Measurements from ENCODE around the gene BTBD10.

DNA sequence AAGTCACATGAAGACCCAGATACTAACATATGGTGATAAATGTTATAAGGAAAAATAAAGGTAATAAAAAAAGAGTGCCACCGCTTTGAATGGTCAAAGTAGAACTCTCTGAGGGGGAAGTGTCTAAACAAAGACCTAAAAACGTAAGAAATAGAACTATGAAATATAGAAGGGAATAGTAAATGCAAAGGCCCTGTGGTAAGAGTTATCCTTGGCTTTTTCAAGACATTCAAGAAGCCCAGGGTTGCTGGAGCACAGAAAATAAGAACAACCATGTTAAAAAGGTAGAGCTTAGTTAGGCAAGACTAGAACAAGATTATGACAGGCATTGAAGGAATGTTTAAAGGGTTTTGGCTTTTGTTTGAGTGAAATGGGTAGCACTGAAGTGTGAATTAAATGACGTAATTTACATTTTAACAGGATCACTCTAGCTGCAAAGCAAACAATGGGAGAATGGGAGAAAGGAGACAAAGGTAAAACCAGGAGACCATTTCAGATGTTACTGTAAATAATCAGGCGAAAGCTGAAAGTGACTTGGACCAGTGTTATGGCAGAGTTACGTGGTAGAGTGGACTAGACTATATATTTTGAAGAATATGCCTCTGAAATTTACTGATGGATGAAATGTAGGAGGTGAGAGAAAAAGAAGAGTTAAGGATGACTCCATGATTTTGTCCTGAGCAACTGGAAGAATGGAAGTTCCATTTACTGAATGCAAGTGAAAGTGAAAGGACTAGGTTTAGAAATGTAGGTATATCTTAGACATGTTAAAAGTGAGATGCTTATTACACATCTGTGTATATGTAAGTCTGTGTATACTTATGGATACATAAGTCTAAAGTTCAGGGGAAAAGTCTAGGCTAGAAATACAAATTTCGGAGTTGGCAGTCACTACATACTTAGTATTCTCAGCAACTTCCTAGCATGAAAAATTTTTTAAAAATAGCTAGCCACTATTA, 28.5 kb downstream of the BTBD10 start:
- TF ChIP-seq, protein P1, sequence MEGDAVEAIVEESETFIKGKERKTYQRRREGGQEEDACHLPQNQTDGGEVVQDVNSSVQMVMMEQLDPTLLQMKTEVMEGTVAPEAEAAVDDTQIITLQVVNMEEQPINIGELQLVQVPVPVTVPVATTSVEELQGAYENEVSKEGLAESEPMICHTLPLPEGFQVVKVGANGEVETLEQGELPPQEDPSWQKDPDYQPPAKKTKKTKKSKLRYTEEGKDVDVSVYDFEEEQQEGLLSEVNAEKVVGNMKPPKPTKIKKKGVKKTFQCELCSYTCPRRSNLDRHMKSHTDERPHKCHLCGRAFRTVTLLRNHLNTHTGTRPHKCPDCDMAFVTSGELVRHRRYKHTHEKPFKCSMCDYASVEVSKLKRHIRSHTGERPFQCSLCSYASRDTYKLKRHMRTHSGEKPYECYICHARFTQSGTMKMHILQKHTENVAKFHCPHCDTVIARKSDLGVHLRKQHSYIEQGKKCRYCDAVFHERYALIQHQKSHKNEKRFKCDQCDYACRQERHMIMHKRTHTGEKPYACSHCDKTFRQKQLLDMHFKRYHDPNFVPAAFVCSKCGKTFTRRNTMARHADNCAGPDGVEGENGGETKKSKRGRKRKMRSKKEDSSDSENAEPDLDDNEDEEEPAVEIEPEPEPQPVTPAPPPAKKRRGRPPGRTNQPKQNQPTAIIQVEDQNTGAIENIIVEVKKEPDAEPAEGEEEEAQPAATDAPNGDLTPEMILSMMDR (conservative IDR thresholded peaks at IDR 0.05; ENCODE audit: low read depth in 2 of 2) = no peak
- TF ChIP-seq STAT1 (IDR thresholded peaks at IDR 0.05; ENCODE audit: unreplicated experiment) (no peak), EZH2 (IDR thresholded peaks at IDR 0.05; ENCODE audit: low read depth, unreplicated experiment) (no peak), EZH2phosphoT487 (IDR thresholded peaks at IDR 0.05; ENCODE audit: unreplicated experiment) (no peak), POLR2AphosphoS5 (IDR thresholded peaks at IDR 0.05; ENCODE audit: low read depth) (no peak), CREB1 (CRISPR knock-in tag; IDR thresholded peaks at IDR 0.05; ENCODE audit: low read depth) (0 out of 2 replicates have a peak, but pooled peaks have one; percentile 11), ZNF114 (CRISPR knock-in tag; IDR thresholded peaks at IDR 0.05) (no peak), JUNB (IDR thresholded peaks at IDR 0.05; ENCODE audit: unreplicated experiment) (no peak), NANOG (IDR thresholded peaks at IDR 0.05; ENCODE audit: borderline replicate concordance) (no peak), ZNF331 (CRISPR knock-in tag; IDR thresholded peaks at IDR 0.05; ENCODE audit: low read depth) (no peak)
- TF ChIP-seq, protein P2, sequence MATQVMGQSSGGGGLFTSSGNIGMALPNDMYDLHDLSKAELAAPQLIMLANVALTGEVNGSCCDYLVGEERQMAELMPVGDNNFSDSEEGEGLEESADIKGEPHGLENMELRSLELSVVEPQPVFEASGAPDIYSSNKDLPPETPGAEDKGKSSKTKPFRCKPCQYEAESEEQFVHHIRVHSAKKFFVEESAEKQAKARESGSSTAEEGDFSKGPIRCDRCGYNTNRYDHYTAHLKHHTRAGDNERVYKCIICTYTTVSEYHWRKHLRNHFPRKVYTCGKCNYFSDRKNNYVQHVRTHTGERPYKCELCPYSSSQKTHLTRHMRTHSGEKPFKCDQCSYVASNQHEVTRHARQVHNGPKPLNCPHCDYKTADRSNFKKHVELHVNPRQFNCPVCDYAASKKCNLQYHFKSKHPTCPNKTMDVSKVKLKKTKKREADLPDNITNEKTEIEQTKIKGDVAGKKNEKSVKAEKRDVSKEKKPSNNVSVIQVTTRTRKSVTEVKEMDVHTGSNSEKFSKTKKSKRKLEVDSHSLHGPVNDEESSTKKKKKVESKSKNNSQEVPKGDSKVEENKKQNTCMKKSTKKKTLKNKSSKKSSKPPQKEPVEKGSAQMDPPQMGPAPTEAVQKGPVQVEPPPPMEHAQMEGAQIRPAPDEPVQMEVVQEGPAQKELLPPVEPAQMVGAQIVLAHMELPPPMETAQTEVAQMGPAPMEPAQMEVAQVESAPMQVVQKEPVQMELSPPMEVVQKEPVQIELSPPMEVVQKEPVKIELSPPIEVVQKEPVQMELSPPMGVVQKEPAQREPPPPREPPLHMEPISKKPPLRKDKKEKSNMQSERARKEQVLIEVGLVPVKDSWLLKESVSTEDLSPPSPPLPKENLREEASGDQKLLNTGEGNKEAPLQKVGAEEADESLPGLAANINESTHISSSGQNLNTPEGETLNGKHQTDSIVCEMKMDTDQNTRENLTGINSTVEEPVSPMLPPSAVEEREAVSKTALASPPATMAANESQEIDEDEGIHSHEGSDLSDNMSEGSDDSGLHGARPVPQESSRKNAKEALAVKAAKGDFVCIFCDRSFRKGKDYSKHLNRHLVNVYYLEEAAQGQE (IDR thresholded peaks at IDR 0.05; ENCODE audit: unreplicated experiment) = no peak
